ENCODE data around the gene ZMYND10.

Gene ZMYND10

DNA sequence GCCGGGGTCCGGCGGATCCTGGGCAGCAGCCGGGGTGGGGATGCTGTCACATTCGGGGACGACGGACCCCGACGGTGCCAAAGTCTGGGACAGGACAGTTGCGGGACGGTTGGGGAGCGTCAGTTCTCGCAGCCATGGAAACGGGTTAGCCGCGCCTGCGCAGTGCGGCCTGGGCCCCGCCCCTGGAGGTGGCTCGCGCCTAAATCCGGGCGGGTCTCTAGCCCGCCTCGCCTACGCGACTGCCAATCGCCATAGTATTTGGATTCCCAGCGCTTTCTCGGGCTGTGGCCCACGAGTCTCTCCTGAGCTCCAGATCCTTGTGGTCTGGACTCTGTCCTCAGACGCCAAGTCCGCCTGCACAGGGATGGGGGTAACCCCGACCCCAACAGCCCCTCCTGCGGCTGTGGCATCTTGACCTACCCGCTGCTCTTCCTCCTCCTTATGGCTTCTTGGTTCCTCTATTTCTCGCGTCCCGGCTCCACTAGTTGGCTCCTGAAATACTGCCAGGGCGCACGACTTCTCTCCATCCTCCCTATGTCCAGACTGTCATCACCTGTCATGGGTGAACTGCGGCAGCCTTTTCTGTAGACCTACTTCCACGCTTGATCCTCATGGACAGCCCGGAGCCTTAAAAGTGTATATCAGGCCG is at the start of gene ZMYND10:
Gene ZMYND10, minus strand, starts transcription at position 147 of the 649 bp plus-strand sequence. CDS start 153 bp downstream, outside the sequence.
- peak; percentile 51 for DNase-seq

DNA sequence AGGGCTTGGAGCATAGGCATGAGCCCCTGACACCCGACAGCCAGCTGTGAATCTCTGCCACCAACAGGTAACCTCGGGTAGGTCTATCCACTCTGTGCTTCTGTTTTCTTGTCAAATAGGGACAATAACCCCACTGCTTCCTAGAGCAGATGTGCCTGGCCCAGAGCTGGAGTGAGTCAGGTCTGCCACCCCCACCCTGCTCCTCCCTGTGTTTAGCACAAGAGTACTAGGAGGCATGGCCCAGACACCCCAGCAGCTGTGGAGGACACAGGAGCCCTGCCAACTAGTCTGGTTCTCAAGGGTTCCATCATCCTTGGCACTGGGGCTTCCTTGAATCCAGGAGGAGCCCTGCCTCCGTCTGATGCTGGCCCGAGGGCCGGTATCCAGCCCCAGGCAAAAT is 47.5 kb upstream of the ZMYND10 start:
- no peak for DNase-seq

DNA sequence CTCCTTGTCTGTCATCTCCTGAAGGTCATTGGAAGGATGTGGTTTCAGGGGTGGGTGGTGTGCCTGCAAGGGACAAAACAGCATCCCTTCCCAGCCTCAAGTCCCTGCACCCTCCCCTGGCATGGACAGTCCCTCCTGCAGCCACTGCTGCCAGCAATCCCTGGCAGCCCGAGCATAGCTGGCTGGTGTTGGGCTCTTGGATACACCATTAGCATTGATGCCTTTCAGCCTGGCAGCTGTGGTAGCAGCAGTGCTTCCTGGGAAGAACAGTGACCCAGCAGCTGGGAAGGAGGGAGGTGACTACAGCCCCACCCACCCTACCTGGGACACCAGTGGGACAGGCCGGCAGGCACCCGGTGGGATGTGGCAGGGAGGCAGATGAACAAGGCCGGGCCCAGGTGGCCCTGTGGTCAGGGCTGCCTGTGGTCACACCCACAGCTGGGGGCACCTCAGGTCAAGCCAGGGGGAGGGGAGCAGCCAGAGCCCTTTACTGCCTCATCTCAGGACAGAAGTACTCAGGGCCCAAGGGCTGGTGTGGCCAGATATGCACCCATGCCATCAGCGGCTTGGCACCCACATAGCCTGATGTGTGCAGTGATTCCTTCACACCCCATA is 46.7 kb upstream of the ZMYND10 start:
- DNase-seq = no peak

DNA sequence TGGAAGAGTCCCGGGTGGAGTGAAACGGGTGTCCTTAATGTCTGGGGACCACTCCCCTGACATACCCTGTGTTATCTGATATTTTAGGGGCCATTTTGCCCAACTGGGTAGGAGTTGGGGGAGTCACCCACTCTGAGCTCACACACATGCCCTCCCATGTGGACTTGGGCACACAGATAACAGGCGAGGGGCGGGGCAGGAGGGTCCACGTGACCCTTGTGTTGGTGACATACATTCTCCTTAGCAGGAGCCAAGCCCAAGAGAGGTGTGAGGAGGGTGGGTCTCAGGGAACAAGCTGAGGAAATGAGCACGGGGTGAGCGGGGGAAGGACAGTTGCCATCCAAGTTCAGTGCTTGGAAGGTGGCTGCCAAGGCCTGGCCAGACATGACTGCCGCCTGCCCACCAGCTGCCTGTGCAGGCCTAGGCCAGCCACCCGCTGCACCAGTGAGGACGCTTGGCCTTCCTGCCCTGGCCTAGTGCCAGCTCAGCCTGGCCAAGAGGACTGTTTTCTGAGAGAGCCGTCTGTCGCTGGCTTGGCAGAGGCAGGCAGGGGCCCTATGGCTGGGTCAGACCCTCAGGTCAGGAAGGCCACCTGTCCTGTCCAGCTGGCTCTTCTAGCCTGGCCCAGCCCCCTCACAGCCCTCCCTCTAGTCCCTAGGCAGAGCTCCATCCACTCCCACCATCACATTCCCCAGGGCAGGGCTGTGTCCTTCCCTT is 45.1 kb upstream of the ZMYND10 start:
- DNase-seq = no peak

DNA sequence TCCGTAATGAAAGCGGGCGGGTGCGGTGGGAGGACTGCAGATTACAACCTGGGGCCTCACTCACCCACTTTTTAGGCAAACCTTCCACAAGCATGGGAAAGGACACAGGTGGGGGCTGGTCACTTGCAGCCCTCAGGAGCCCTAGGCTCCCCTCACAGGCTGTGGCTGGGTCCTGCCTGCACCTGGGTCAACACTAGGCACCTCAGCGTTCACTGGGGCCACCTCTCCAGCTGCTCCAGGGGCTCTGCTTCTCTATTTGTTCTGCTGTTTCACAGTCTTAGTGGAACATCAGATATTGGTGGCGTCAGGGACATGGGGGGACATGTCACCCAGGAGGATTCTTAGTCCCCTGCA is 43.9 kb upstream of the ZMYND10 start:
- DNase-seq = no peak

DNA sequence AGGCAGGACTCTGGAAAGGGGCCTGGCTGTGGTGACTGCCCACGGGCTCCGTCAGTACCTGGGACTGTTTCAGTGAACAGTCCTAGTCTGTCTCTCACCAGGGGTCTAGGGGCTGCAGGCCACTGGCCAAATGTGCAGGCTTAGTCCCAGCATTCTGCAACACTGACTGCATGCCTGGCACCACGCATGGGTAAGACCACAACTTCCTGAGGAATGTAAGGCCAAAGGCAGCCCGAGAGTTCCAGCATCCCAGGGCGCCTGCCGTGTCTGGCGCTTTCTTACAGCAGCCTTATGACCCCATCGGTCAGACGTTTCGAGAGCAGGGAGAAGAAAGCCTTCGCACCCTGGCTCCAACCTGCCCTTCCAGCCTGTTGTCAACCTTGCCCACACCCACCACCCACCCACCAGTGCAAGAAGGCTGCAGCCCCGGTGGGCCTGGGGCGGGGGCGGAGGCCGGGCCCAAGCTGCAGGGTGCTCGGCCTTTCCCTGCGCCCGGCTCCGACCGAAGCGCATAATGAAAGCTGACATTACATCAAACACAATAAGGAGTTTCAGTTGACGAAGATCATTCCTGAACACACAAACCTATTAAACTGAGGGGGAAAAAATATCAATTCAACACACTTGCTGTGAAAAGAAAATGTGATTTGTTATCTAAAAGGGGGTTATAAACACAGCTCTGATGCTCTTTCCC is 43.3 kb upstream of the ZMYND10 start:
- no peak for DNase-seq

DNA sequence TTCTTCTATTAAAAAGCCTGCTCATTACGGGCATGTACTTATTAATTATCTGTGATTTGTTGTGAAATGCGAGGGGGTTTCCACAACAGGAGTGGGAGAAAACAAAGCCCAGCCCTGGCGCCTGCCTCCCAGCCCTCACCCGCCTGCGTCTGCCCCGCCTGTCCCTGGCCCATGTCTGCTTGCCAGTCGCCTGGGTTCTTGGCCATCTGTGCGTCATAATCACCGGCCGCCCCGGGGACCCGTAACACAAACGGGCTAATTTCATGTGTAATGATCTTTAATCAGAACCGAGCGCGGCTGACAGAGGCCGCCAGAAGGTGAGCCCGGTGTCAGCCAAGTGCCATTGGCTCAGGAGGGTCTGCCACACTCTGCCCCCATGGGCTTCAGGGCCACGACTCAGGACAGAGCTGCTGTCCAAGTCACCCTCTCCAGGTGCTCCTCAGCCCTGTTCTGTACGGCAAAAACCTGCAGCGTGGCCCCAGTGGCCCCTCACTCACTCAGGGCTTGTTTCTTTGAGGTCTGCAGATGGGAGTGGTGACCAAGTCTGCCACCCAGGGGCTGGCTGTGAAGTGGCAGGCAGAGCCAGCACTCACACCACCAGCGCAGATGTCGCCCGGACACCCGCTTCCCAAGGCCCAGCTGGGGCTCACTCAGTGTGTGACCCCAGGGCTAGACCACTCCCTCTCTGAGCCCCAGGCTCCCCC is 42.6 kb upstream of the ZMYND10 start:
- DNase-seq = no peak

DNA sequence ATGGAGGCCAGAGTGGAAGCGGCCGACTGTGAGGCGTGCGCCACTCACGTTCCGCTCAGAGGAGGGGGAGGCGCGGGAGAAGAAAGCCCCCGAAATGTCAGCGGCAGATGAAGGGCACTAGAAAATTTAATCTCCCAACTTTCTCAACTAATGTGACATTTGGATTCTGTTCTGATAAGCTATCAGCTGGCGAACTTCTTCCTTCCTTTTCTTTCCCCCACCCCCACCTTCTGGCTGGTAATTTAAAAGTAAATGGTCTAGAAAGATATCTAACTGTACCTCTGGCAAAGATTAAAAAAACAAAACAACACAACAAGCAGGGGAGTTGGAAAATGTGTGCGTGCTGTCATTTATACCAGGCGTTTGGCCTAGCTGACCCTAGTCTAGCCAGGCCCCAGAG is 40.2 kb upstream of the ZMYND10 start:
- no peak for DNase-seq

DNA sequence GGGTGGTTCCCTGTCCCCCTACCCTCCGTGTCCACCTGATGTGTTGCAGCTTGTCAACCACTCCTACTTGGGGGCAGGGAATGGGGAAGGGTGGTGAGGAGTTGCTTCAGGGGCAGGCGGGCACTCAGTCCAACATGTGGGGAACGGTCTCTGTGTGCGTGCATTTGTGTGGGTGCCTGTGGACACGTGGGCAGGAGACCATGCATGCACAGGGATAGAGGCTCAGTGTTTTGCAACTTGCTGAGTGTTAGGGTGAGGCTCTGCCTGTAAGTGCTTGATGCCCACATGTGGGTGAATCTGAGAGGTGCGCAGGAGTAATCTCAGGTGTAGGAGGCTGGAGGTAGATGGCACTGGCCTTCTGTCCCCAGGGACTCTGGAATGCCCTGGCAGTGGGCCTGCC is 38.2 kb upstream of the ZMYND10 start:
- no peak for DNase-seq

DNA sequence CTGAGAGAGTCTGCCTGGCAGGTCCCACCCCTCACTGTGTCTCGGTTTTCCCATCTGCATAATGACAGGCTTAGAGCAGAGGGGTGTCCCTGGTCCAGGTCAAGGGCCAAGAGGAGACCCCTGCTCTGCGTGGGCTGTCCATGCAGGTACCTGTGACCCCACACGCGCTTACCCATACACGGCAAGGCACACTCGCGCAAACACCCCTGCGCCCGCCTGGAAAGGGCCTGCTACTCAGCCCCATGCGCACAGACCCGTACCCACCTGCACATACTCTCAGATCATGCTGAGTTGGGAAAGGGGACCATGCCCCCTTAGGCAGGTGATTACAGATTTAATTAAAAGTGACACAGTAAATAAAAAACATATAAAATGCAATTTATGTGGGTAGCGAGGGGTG is 37.2 kb upstream of the ZMYND10 start:
- DNase-seq = no peak

DNA sequence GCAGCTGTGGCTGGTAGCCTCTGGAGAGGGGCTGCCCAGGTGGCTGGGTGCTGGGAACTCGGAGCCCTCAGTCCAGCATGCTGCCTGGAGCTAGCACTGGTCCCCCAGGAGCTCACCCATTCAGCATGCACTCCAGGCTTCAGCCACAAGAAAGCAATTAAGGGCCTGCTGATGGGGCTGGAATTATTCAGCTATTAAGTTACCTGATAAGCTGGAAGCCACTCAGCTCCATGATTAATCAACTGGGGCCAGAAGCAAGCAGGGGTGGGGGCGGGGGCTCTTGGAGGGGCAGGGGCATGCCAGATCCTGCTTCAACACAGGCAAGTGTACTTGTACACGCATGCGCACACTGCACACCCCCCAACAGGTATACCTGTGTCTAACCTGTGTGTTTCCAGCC is 35.9 kb upstream of the ZMYND10 start:
- DNase-seq = no peak

DNA sequence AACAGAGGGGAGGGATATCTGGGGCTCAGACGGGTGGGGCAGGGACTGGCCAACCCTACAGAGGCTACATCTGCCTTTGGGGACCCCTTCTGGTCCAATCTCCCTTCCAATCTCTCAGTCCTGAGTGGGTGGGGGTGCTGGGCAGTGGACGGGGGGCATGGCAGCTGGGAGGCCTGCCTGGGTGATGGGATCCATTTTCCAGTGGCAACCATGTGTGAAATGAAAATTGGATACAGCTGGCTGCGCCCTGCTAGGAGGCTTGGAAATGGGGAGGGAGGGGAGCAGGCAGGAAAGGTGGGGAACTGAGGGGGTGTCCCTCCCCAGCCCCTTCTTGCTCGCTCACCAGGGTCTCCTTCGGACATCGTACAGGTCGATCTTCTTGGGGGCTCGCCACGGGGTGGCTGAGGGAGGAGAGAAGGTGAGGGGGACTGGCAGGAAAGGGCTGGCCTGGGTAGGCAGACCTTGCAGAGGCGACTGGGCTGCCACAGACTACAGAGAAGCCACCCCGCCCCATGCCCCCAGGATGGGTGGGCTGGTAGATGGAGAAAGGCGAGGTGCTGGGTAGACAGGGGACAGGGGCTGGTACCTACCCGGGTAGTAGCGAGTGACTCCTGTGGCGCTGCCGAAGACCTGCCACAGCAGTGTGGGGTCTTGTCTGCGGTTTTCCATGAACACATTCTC is 35.0 kb upstream of the ZMYND10 start:
- DNase-seq = no peak

DNA sequence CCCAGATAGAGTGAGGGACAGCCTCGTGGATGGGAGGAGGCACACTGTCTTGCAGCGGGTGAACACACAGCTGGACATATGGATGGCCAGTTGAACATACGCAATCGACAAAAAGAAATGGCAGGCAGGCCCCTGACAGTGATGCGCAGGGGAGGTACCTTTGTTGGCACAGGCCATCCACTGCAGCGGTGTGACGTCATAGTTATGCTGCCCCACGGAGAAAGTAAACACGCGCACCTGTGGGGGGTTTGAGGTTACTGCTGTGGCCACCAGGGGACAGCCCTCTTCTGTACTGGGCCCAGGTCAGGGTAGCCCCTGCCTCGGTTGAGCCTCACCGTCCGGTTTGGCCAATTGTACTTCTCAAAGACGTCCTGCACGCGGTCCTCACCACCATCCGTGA is 33.2 kb upstream of the ZMYND10 start:
- DNase-seq = no peak

DNA sequence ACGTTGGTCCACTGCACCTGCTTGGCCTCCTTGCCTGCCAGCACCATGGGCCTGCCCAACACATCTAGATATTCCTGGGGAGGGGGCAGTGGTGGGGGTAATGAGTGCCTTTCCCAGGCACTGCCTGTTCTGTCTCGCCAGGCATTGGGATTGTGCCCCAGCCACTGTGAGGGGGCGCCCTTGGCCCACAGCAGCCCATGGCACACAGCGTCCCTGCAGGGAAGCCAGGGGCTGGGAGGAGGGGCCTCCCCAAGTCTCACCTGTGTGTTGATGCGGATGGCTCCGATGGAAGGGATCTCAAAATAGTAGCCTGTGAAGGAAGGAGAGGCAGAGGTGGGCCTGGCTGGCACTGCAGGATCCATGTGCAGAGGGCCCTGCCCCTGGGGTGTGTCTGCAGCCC is 32.5 kb upstream of the ZMYND10 start:
- no peak for DNase-seq

DNA sequence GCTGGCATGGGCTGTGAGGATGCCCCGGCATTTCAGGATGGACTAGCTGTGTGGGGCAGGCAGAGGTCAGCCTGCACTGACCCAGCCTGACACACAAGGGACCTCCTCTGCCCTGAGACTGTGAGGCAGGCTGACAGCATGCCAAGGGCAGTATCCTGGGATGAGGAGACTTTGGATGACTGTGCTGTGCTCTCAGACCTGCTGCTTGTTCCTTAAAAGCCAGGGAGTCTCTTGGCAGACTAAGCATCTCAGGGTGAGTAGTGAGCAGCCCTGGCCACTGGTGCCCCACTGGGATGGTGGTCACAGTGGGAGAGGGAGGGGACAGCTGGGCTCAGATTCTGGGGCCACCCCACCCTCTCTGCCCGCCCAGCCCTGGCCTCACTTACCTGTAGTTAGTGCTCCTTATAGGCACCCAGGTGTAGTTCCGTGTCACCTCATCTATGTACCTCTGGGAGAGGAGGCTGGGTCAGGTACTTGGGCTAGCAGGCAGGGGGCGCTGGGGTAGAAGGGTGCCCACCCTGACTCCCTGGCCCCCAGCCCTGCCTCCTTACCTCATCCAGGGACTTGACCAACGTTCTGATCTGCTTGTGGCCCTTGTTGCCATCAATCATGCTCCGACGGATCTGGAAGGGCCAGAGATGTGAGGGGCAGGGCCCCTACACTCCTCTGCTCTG is 29.9 kb upstream of the ZMYND10 start:
- peak; percentile 8 for DNase-seq

DNA sequence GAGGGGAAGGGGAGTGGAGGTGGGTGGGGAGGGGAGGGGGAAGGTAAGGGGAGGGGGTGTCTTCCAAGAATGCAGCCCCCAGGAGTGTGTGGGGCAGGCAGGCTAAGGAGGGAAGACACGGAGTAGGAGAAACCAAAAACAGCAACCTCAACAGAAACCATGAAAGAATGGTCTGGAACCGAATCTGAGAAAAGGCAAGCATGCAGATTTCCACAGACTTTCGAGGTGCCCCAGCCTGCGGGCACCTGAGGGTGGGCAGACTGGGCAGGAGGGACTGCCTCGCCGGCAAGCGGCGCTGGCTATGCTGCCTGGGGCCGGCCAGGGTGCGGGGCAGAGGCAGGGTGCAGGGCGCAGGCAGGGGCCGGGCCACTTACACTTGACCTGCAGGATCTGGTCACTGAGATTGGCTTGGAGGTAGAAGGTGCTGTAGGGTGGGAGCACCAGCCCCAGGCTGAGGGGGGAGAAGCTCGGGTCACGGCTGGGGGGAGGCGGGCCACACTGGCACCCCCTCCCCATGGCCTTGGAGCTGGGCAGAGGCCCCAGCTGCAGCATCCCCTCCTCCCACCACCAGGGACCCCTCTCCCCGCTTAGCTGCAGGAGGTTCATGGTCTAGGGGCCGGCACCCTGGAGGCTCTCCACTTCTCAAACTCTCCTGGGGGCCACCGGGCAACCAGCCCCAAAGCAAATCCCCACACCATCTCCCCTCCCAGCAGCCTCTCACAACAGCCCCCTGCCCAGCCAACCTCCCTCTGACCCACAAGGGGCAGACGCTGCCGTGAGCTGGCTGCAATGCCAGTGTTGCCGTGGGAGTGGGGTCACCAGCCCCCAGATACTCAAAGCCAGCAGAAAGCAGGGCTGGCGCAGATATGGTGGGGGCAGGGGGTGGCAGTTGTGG is 29.1 kb upstream of the ZMYND10 start:
- no peak for DNase-seq

DNA sequence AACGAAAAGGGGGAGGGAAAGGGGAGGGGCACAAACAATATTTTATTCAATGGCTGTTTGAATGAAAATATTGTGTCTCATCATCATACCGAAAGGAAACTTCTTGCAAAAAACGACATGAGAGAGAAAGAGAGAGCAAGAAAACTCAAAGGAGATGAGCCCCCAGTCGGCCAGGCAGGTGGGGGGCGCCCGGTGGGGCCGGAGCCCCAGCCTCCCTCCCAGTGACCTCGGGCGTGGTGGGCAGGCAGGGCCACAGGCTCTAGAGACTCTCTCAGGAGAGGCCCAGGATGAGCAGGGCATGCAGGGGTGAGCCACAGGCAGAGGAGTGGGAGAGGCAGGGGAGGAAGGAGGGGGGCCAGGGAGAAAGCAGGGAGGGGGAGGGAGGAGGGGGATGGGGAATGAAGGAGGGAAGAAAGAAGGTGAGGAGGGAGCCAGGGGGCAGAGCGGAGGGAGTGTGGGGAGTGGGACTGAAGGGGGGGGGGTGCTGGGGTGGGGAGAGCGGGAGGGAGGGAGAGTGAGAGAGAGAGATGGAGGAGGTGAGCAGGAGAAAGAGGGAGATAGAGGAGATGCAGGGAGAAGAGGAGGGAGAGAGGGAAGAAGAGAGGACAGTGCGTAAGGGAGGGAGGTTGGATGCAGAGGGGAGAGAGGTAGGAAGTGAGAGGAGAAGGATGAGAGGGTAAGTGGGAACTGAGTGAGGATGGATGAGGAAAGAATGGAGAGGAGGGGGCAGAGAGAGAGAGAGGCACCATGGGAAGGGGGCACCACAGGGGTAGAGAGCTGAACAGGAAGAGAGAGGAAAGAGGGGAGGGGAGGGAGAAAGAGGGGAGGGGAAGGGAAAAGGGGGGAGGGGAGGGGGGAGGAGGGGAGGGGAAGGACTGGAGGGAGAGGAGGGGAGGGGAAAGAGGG is 27.9 kb upstream of the ZMYND10 start:
- no peak for DNase-seq

DNA sequence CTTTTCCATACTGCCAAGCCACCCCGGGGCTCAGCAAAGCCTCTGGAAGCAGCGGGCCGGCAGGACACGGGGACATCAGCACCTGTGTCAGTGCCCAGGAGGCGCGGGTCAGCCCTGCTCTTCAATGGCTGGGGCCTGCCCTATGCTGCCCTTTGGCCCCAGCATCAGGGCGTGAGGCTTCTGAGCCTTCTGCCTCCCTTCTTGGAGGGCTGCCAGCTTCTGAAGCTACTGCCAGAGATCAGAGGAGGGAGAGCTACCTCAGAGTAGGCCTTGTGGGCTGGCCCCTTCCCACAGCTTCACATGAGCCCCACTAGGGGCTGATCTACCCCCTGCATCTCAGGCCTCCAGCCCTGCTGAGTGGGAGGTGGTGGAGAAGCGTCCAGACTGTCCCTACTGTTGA is 26.8 kb upstream of the ZMYND10 start:
- DNase-seq = no peak

DNA sequence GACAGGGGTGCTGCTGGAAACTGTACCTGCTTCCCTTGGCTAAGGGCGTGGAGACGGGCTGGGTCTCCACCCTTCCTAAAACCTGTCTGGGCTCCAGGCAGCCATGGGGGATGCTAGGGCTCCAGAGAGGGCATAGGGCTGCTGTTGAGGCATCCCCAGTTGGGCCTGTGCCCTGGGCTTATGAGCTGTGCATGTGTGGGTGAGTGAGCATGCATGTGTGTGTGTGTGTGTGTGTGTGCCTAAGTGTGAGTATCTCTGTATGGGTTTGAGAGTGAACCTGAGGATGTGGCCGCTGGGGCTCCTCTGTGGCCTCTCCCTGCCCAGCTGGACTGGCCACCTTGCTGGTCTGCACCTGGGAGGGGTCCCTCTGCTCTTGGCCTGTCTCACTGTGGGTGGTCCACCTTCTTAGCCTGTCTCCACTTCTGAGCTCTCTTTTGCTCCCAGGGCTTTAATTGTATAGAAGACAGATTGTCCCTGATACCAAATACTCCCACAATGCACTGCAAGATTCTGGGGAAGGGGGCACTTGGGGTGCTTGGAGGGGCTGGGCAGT is 25.7 kb upstream of the ZMYND10 start:
- DNase-seq = peak; percentile 30

DNA sequence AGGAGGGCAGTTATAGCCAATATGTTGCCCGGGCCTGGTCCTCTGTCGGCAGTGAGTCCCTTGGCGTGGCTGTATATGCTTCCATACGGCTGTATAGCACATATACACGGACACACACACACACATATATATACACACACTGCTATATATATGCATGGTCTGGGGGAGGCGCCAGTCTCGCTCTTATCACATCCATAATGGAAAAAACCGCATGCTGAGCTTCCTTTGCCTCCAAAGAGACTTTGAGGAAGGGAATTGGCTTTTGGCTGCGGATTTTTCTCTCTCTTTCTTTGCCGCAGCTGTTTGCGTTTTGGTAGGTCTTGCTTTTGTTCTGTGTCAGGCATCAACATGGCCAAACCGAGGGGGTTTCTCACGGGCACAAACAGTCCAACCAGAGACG is 25.1 kb upstream of the ZMYND10 start:
- DNase-seq = no peak
